SH-SY5Y (cell line): Measurements from ENCODE around the gene CRYGA.

Experiments used
- GATA2 ChIP-seq: IDR thresholded peaks from 2 replicates; pipeline ENCODE4 v1.6.1; 2011; ENCODE audit warnings: mild to moderate bottlenecking, low read depth, low read length
- GATA3 ChIP-seq: IDR thresholded peaks from 2 replicates; pipeline ENCODE4 v1.6.1; 2011; ENCODE audit warnings: low read depth, mild to moderate bottlenecking, low read length, moderate library complexity

- TF ChIP-seq GATA2, result no peak
- no peak for TF ChIP-seq GATA3
Observed at GRCh38 chr2:208210688-208211451, 47.5 kb upstream of the CRYGA start.
